K562 (cell line): ENCODE results near the gene CNTN2. TPM values are rescaled to one million over a fixed set of nuclear protein-coding genes. Genes with fewer than 3 reads are reported as not detected.

Experiments
- CBX1 ChIP-seq: sonication (generic); IDR thresholded peaks from 2 replicates; pipeline ENCODE4 v1.6.1; 2016; ENCODE audit warnings: antibody characterized with exemption, low read depth, mild to moderate bottlenecking
- CREB1 ChIP-seq, 2 experiments: sonication (generic) in 1 of 2; formaldehyde crosslinking in 1 of 2; IDR thresholded peaks; 2 replicates each; pipeline versions ENCODE4 v1.6.1 to v1.8.0; 2012 to 2022; ENCODE audit warnings: inconsistent platforms in 1 of 2, mild to moderate bottlenecking in 1 of 2, missing genetic modification reagents in 1 of 2, moderate library complexity in 1 of 2
- ETS2 ChIP-seq: IDR thresholded peaks from 2 replicates; pipeline ENCODE4 v1.6.1; 2016; ENCODE audit warnings: borderline replicate concordance, missing genetic modification characterization, mild to moderate bottlenecking, moderate library complexity, missing compliant biosample characterization; ENCODE audit not compliant: poor library complexity, severe bottlenecking
- EWSR1 ChIP-seq: fragments of 450-650 bp; IDR thresholded peaks from 2 replicates; pipeline ENCODE4 v1.6.1; 2018; ENCODE audit warnings: borderline replicate concordance, mild to moderate bottlenecking, low read depth, moderate library complexity; ENCODE audit not compliant: partially characterized antibody
- KLF1 ChIP-seq: fragments of 450-650 bp; IDR thresholded peaks from 2 replicates; pipeline ENCODE4 v1.6.1; 2016; ENCODE audit warnings: missing genetic modification characterization, missing compliant biosample characterization
- RBM14 ChIP-seq: fragments of 200-400 bp; formaldehyde crosslinking; IDR thresholded peaks from 2 replicates; pipeline ENCODE4 v1.6.1; 2018; ENCODE audit warnings: low read depth, mild to moderate bottlenecking, low read length, moderate library complexity, borderline replicate concordance; ENCODE audit not compliant: insufficient read depth
- SMAD3 ChIP-seq: fragments of 450-650 bp; formaldehyde crosslinking; conservative IDR thresholded peaks from 2 replicates; pipeline ENCODE4 v1.4.0; 2020; ENCODE audit warnings: mild to moderate bottlenecking
- TCF3 ChIP-seq: sonication (generic); formaldehyde crosslinking; IDR thresholded peaks from 2 replicates; pipeline ENCODE4 v1.4.0; 2020; ENCODE audit warnings: mild to moderate bottlenecking, missing genetic modification reagents
- ZNF408 ChIP-seq: fragments of 250-450 bp; sonication (Bioruptor Pico); IDR thresholded peaks from 2 replicates; pipeline ENCODE4 v1.4.0; 2020; ENCODE audit warnings: low read depth, mild to moderate bottlenecking, moderate library complexity
- ZNF584 ChIP-seq: fragments of 200-800 bp; sonication (Bioruptor generic); IDR thresholded peaks from 2 replicates; pipeline ENCODE4 v1.6.1; 2016; ENCODE audit warnings: low read depth, mild to moderate bottlenecking, missing genetic modification characterization, missing compliant biosample characterization
- ZNF764 ChIP-seq: fragments of 250-450 bp; sonication (Bioruptor Pico); IDR thresholded peaks from 2 replicates; pipeline ENCODE4 v1.4.0; 2020; ENCODE audit warnings: low read depth, mild to moderate bottlenecking, moderate library complexity
- polyA plus RNA-seq, 8 experiments: library from polyadenylated mRNA; depleted of rRNA in 4 of 8; stranded (reverse) in 5 of 8; unstranded in 3 of 8; fragments of >200 nt; fragmentation: Nextera tagmentation in 2 of 8; fragmentation: Illumina TruSeq in 1 of 8; extraction: Ambion mirVana in 2 of 8; extraction: Trizol in 1 of 8; gene quantifications; 2 replicates each; pipeline versions ENCODE4 v1.2.1 to v1.2.3, GENCODE V29; 2011 to 2014; ENCODE audit warnings: inconsistent platforms in 1 of 8, missing spikeins in 1 of 8
- total RNA-seq, 7 experiments: library from RNA; depleted of rRNA in 6 of 7; stranded (reverse); fragments of >200 nt in 6 of 7; fragmentation: Illumina TruSeq in 2 of 7; extraction: Trizol in 2 of 7; gene quantifications; 2 replicates each; pipeline versions ENCODE4 v1.2.1 to v1.2.3, GENCODE V29; 2011 to 2021; ENCODE audit warnings: low replicate concordance in 1 of 7
- TF ChIP-seq, protein P1 (sequence below), 2 experiments: fragments of 150-350 bp in 1 of 2; IDR thresholded peaks; 2 replicates each; pipeline ENCODE4 v1.6.1; 2012 to 2016; ENCODE audit warnings: low read depth in 2 of 2, low read length in 2 of 2, mild to moderate bottlenecking in 1 of 2, moderate library complexity in 1 of 2
- TF ChIP-seq, protein P2 (sequence below): IDR thresholded peaks from 2 replicates; pipeline ENCODE4 v1.6.1; 2011; ENCODE audit warnings: borderline replicate concordance, low read depth, mild to moderate bottlenecking, moderate library complexity, low read length; ENCODE audit not compliant: insufficient read depth, poor library complexity, severe bottlenecking
- TF ChIP-seq, protein P3 (sequence below), 3 experiments: fragments of 200-800 bp in 1 of 3; fragments of 250-450 bp in 1 of 3; fragments of 450-650 bp in 1 of 3; sonication (Bioruptor Pico) in 1 of 3; sonication (Bioruptor generic) in 1 of 3; formaldehyde crosslinking in 1 of 3; IDR thresholded peaks; 2 replicates each; pipeline versions ENCODE4 v1.6.1 to v1.8.0; 2016 to 2022; ENCODE audit warnings: mild to moderate bottlenecking in 2 of 3, missing genetic modification characterization in 2 of 3, missing compliant biosample characterization in 1 of 3, moderate library complexity in 1 of 3

Gene CNTN2
- total and polyA plus RNA-seq, 9 of the 15 experiments (the other 6 are each of a cell fraction or from before 2014, with no cell fraction given): not detected

DNA sequence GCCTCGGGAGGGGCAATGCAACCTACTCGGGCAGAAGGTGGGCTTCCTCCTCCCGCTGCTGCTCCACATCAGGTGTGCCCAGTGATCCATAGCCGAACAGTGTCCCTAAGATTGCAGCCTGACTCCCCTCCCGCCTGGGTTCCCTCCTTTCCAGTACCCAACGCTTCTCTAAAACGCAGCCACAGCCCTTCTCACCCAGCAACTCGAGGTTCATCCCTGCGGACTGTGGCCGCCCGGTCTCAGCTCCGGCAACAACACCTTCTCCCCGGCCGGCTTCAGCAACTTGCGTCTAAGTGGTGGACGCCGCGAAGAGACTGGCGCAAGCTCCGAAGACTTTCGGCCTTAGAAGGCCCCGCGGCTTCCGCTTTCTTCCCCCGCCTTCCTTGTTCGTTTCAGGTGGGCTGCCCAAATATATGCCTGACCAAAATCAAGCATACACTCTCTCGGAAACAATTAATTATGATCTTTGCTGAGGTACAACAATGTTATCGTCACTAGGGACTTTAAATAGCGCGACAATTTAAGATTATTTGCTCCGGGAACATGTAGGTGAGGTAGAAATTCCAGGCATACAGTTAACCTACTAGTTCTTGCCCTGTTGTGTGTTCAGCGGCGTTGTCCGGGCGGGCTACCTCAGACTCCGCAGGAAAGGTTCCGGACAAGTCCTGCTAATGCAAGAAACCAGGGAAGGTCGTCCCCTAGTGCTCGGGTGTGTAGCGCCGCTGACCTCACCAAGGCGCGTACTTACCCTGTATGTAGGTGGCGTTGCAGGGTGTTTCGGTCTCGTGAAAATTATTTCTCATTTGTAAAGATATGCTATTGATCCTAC, 78.9 kb downstream of the CNTN2 start, which contains the start of gene RBBP5 (continued):
- peak; percentile 87 for TF ChIP-seq CREB1 (IDR thresholded peaks at IDR 0.05)
- peak; percentile 88 for TF ChIP-seq CREB1 (CRISPR knock-in tag; IDR thresholded peaks at IDR 0.05)
- no peak for TF ChIP-seq ZNF408 (CRISPR knock-in tag)
- 0 out of 2 replicates have a peak, but pooled peaks have one; percentile 16 for TF ChIP-seq KLF1
- no peak for TF ChIP-seq RBM14
- no peak for TF ChIP-seq EWSR1
- TF ChIP-seq, protein P1, sequence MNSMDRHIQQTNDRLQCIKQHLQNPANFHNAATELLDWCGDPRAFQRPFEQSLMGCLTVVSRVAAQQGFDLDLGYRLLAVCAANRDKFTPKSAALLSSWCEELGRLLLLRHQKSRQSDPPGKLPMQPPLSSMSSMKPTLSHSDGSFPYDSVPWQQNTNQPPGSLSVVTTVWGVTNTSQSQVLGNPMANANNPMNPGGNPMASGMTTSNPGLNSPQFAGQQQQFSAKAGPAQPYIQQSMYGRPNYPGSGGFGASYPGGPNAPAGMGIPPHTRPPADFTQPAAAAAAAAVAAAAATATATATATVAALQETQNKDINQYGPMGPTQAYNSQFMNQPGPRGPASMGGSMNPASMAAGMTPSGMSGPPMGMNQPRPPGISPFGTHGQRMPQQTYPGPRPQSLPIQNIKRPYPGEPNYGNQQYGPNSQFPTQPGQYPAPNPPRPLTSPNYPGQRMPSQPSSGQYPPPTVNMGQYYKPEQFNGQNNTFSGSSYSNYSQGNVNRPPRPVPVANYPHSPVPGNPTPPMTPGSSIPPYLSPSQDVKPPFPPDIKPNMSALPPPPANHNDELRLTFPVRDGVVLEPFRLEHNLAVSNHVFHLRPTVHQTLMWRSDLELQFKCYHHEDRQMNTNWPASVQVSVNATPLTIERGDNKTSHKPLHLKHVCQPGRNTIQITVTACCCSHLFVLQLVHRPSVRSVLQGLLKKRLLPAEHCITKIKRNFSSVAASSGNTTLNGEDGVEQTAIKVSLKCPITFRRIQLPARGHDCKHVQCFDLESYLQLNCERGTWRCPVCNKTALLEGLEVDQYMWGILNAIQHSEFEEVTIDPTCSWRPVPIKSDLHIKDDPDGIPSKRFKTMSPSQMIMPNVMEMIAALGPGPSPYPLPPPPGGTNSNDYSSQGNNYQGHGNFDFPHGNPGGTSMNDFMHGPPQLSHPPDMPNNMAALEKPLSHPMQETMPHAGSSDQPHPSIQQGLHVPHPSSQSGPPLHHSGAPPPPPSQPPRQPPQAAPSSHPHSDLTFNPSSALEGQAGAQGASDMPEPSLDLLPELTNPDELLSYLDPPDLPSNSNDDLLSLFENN (IDR thresholded peaks at IDR 0.05; ENCODE audit: low read depth in 2 of 2, low read length in 2 of 2): peak in 1 of 2 experiments; percentile 44; a peak in 2 of 4 replicates
- TF ChIP-seq ETS2 (tag): peak; percentile 68
- TF ChIP-seq, protein P2, sequence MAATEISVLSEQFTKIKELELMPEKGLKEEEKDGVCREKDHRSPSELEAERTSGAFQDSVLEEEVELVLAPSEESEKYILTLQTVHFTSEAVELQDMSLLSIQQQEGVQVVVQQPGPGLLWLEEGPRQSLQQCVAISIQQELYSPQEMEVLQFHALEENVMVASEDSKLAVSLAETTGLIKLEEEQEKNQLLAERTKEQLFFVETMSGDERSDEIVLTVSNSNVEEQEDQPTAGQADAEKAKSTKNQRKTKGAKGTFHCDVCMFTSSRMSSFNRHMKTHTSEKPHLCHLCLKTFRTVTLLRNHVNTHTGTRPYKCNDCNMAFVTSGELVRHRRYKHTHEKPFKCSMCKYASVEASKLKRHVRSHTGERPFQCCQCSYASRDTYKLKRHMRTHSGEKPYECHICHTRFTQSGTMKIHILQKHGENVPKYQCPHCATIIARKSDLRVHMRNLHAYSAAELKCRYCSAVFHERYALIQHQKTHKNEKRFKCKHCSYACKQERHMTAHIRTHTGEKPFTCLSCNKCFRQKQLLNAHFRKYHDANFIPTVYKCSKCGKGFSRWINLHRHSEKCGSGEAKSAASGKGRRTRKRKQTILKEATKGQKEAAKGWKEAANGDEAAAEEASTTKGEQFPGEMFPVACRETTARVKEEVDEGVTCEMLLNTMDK: peak; percentile 93
- 0 out of 2 replicates have a peak, but pooled peaks have one; percentile 75 for TF ChIP-seq ZNF584 (CRISPR knock-in tag)
- TF ChIP-seq, protein P3, sequence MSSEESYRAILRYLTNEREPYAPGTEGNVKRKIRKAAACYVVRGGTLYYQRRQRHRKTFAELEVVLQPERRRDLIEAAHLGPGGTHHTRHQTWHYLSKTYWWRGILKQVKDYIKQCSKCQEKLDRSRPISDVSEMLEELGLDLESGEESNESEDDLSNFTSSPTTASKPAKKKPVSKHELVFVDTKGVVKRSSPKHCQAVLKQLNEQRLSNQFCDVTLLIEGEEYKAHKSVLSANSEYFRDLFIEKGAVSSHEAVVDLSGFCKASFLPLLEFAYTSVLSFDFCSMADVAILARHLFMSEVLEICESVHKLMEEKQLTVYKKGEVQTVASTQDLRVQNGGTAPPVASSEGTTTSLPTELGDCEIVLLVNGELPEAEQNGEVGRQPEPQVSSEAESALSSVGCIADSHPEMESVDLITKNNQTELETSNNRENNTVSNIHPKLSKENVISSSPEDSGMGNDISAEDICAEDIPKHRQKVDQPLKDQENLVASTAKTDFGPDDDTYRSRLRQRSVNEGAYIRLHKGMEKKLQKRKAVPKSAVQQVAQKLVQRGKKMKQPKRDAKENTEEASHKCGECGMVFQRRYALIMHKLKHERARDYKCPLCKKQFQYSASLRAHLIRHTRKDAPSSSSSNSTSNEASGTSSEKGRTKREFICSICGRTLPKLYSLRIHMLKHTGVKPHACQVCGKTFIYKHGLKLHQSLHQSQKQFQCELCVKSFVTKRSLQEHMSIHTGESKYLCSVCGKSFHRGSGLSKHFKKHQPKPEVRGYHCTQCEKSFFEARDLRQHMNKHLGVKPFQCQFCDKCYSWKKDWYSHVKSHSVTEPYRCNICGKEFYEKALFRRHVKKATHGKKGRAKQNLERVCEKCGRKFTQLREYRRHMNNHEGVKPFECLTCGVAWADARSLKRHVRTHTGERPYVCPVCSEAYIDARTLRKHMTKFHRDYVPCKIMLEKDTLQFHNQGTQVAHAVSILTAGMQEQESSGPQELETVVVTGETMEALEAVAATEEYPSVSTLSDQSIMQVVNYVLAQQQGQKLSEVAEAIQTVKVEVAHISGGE (CRISPR knock-in tag; IDR thresholded peaks at IDR 0.05): peak; percentile 99 to 100 (median 100)
- TF ChIP-seq ZNF764: no peak
- peak; percentile 55; the same call in 1 of the 2 replicates for TF ChIP-seq SMAD3 (CRISPR knock-in tag)
- peak; percentile 56 for TF ChIP-seq TCF3 (CRISPR knock-in tag)
- TF ChIP-seq CBX1: peak; percentile 90
